OCI-LY1 (cell line): ENCODE data around the gene MRPS18C.

Source experiments
- H2AFZ ChIP-seq: fragments of 200-600 bp; sonication (generic), shearing (Covaris generic); 2 replicates; pipeline ENCODE4 v1.6.0; 2014; ENCODE audit warnings: antibody characterized with exemption, mild to moderate bottlenecking, low read length
- H3F3A ChIP-seq: fragments of 200-600 bp; sonication (generic), shearing (Covaris generic); 2 replicates; pipeline ENCODE4 v1.6.0; 2014; ENCODE audit warnings: mild to moderate bottlenecking, antibody characterized with exemption, low read length, moderate library complexity; ENCODE audit not compliant: insufficient read depth
- H3K27ac ChIP-seq: fragments of 200-600 bp; sonication (generic); 2 replicates; pipeline ENCODE4 v1.5.1; 2014; ENCODE audit warnings: low read length, mixed run types, mild to moderate bottlenecking, low read depth; ENCODE audit not compliant: poor library complexity, severe bottlenecking
- H3K27me3 ChIP-seq: fragments of 200-600 bp; sonication (generic); 2 replicates; pipeline ENCODE4 v1.6.0; 2014; ENCODE audit warnings: antibody characterized with exemption, mild to moderate bottlenecking, low read length, moderate library complexity; ENCODE audit not compliant: insufficient read depth
- H3K36me3 ChIP-seq: fragments of 200-600 bp; sonication (generic); 2 replicates; pipeline ENCODE4 v1.6.1; 2014; ENCODE audit warnings: mild to moderate bottlenecking, antibody characterized with exemption, low read length, moderate library complexity, mixed read lengths; ENCODE audit not compliant: insufficient read depth
- H3K4me1 ChIP-seq: fragments of 200-600 bp; sonication (generic); 2 replicates; pipeline ENCODE4 v1.5.1; 2014; ENCODE audit warnings: mild to moderate bottlenecking, low read length, moderate library complexity; ENCODE audit not compliant: insufficient read depth, severe bottlenecking
- H3K4me2 ChIP-seq: fragments of 200-600 bp; sonication (generic), shearing (Covaris generic); 2 replicates; pipeline ENCODE4 v1.6.1; 2014; ENCODE audit warnings: low read length
- H3K4me3 ChIP-seq: fragments of 200-600 bp; sonication (generic); 2 replicates; pipeline ENCODE4 v1.5.1; 2014; ENCODE audit warnings: low read length, low read depth, mild to moderate bottlenecking, mixed read lengths; ENCODE audit not compliant: poor library complexity, severe bottlenecking
- H3K79me2 ChIP-seq: fragments of 200-600 bp; shearing (Covaris generic); 2 replicates; pipeline ENCODE4 v1.6.1; 2016; ENCODE audit warnings: mixed run types, low read length, mixed read lengths; ENCODE audit not compliant: insufficient read depth
- H3K9ac ChIP-seq: fragments of 200-600 bp; sonication (generic), shearing (Covaris generic); 2 replicates; pipeline ENCODE4 v1.6.1; 2014; ENCODE audit warnings: mild to moderate bottlenecking, low read length, mixed read lengths
- H3K9me2 ChIP-seq: fragments of 200-600 bp; sonication (generic), shearing (Covaris generic); 2 replicates; pipeline ENCODE4 v1.6.1; 2014; ENCODE audit warnings: low read depth, mild to moderate bottlenecking, low read length, mixed read lengths
- H3K9me3 ChIP-seq: fragments of 200-600 bp; shearing (Covaris generic); 2 replicates; pipeline ENCODE4 v1.6.1; 2014; ENCODE audit warnings: low read length, mixed read lengths
- H4K20me1 ChIP-seq: fragments of 200-600 bp; sonication (generic), shearing (Covaris generic); 2 replicates; pipeline ENCODE4 v1.6.0; 2016; ENCODE audit warnings: mild to moderate bottlenecking, low read length; ENCODE audit not compliant: insufficient read depth
- CTCF ChIP-seq: fragments of 200-600 bp; sonication (generic), shearing (Covaris generic); IDR thresholded peaks from 2 replicates; pipeline ENCODE4 v1.5.1; 2017; ENCODE audit warnings: mild to moderate bottlenecking, antibody characterized with exemption, low read length, moderate library complexity, mixed read lengths
- EZH2 ChIP-seq: fragments of 200-600 bp; sonication (generic), shearing (Covaris generic); IDR thresholded peaks from 2 replicates; pipeline ENCODE4 v1.8.0; 2017; ENCODE audit warnings: borderline replicate concordance, mixed run types, mild to moderate bottlenecking, antibody characterized with exemption, low read length, moderate library complexity, mixed read lengths

The MRPS18C gene

GRCh38 chr4:83456184-83456501, 285 bp downstream of the MRPS18C start:
- Histone ChIP-seq H3K4me3 (peak overlapping the region; percentile 91), H3K9me2 (no peaks in the 10 kb centered on the region), H3K79me2 (peaks cover 26% of the 10 kb centered on the region), H3K27me3 (no peaks in the 10 kb centered on the region), H3K9ac (peak overlapping the region; percentile 93), H3K4me1 (peaks cover 32% of the 10 kb centered on the region), H2AFZ (no peak overlapping the region), H3K9me3 (no peaks in the 10 kb centered on the region), H3K36me3 (peaks cover 55% of the 10 kb centered on the region), H3K27ac (no peak overlapping the region), H3F3A (no peaks in the 10 kb centered on the region), H4K20me1 (no peaks in the 10 kb centered on the region), H3K4me2 (peak overlapping the region; percentile 74)
- TF ChIP-seq CTCF (no peak), EZH2 (no peak)

GRCh38 chr4:83473423-83473822, 17.6 kb downstream of the MRPS18C start:
- Histone ChIP-seq H3K4me3 (no peak overlapping the region), H3F3A (no peaks in the 10 kb centered on the region), H3K79me2 (no peaks in the 10 kb centered on the region), H3K27ac (no peak overlapping the region), H3K4me2 (no peak overlapping the region), H3K4me1 (no peaks in the 10 kb centered on the region), H3K9me3 (no peaks in the 10 kb centered on the region), H3K9ac (no peak overlapping the region), H3K9me2 (no peaks in the 10 kb centered on the region), H3K36me3 (peaks cover 28% of the 10 kb centered on the region), H3K27me3 (no peaks in the 10 kb centered on the region), H2AFZ (no peak overlapping the region), H4K20me1 (no peaks in the 10 kb centered on the region)
- no peak for TF ChIP-seq EZH2
- TF ChIP-seq CTCF: no peak

GRCh38 chr4:83473966-83474365, 18.1 kb downstream of the MRPS18C start:
- no peaks in the 10 kb centered on the region for H3K79me2 ChIP-seq
- no peak overlapping the region for H3K4me2 ChIP-seq
- no peaks in the 10 kb centered on the region for H3K4me1 ChIP-seq
- no peaks in the 10 kb centered on the region for H4K20me1 ChIP-seq
- no peaks in the 10 kb centered on the region for H3K9me3 ChIP-seq
- H3F3A ChIP-seq: no peaks in the 10 kb centered on the region
- H2AFZ ChIP-seq: no peak overlapping the region
- no peak overlapping the region for H3K9ac ChIP-seq
- H3K4me3 ChIP-seq: no peak overlapping the region
- H3K9me2 ChIP-seq: no peaks in the 10 kb centered on the region
- no peak overlapping the region for H3K27ac ChIP-seq
- H3K36me3 ChIP-seq: peaks cover 22% of the 10 kb centered on the region; the same call in 1 of the 2 replicates
- no peaks in the 10 kb centered on the region for H3K27me3 ChIP-seq
- TF ChIP-seq EZH2: no peak
- no peak for TF ChIP-seq CTCF
